H1 (cell line): ENCODE results near the gene RGS8. TPM values are rescaled to one million over a fixed set of nuclear protein-coding genes. Genes with fewer than 3 reads are reported as not detected.

Experiments used
- CTCF ChIA-PET: fragments of 300-600 bp; sonication (Branson Sonifier 250); formaldehyde crosslinking; loops from one replicate; lab custom pipeline; 2021; ENCODE audit not compliant: partially characterized antibody; lab: Charles Lee
- POLR2A ChIA-PET: fragments of 300-600 bp; sonication (Branson Sonifier 250); formaldehyde crosslinking; loops from one replicate; lab custom pipeline; 2021; ENCODE audit warnings: inconsistent platforms; ENCODE audit not compliant: partially characterized antibody; lab: Charles Lee
- DNase-seq, 2 experiments: peaks; one replicate each; pipeline versions ENCODE4 v3.0.0 to v3.0.0-alpha.2; 2010 to 2022; ENCODE audit warnings: low spot score in 2 of 2, low read depth in 1 of 2, mixed read lengths in 1 of 2
- FAIRE-seq: peaks from 2 replicates; lab custom pipeline; 2011; peaks lifted over from hg19 to GRCh38; lab: Jason Lieb, UNC
- H2AFZ ChIP-seq: 2 replicates; pipeline ENCODE4 v1.8.1; 2012; ENCODE audit warnings: low read length, inconsistent platforms
- H2AK5ac ChIP-seq: 2 replicates; pipeline ENCODE4 v1.6.1; 2013; ENCODE audit warnings: low read depth, low read length
- H2BK120ac ChIP-seq: replicated peaks from 2 replicates; pipeline ENCODE3; 2013; ENCODE audit warnings: low read depth, low read length, inconsistent platforms
- H2BK12ac ChIP-seq: 2 replicates; pipeline ENCODE4 v1.6.1; 2013; ENCODE audit warnings: low read depth, low read length
- H2BK15ac ChIP-seq: 2 replicates; pipeline ENCODE4 v1.6.1; 2013; ENCODE audit warnings: low read length
- H2BK20ac ChIP-seq: 2 replicates; pipeline ENCODE4 v1.6.1; 2013; ENCODE audit warnings: low read length
- H2BK5ac ChIP-seq: 2 replicates; pipeline ENCODE4 v1.6.1; 2013; ENCODE audit warnings: low read depth, low read length
- H3K14ac ChIP-seq: 2 replicates; pipeline ENCODE4 v1.6.1; 2013; ENCODE audit warnings: inconsistent platforms; ENCODE audit not compliant: insufficient read length
- H3K18ac ChIP-seq: 2 replicates; pipeline ENCODE4 v1.6.1; 2013; ENCODE audit warnings: low read length; ENCODE audit errors: extremely low read depth
- H3K23ac ChIP-seq: 2 replicates; pipeline ENCODE4 v1.6.1; 2013; ENCODE audit warnings: inconsistent platforms; ENCODE audit not compliant: insufficient read length
- H3K23me2 ChIP-seq: 2 replicates; pipeline ENCODE4 v1.6.1; 2013; ENCODE audit warnings: low read depth, low read length
- H3K27ac ChIP-seq: 2 replicates; pipeline ENCODE4 v1.6.1; 2011; ENCODE audit warnings: low read depth, low read length, inconsistent platforms
- H3K27me3 ChIP-seq, 4 experiments: replicated peaks in 1 of 4; 1 replicate in 1 of 4; 2 replicates in 3 of 4; pipeline versions ENCODE4 v1.6.1 to v1.8.1; 2011 to 2013; ENCODE audit warnings: low read length in 3 of 4, mild to moderate bottlenecking in 3 of 4, inconsistent platforms in 2 of 4, mixed read lengths in 2 of 4, moderate library complexity in 1 of 4; ENCODE audit not compliant: control insufficient read depth in 3 of 4, insufficient read depth in 3 of 4; ENCODE audit errors: extremely low read depth in 1 of 4
- H3K36me3 ChIP-seq, 4 experiments: 2 replicates each; pipeline versions ENCODE4 v1.6.1 to v1.8.1; 2011 to 2013; ENCODE audit warnings: mild to moderate bottlenecking in 4 of 4, low read length in 3 of 4, moderate library complexity in 2 of 4, control low read depth in 1 of 4, inconsistent platforms in 1 of 4; ENCODE audit not compliant: insufficient read depth in 4 of 4, control insufficient read depth in 2 of 4
- H3K4ac ChIP-seq: replicated peaks from 2 replicates; pipeline ENCODE3; 2013; ENCODE audit warnings: low read length, low read depth, mixed read lengths, inconsistent platforms; ENCODE audit not compliant: insufficient read length
- H3K4me1 ChIP-seq, 4 experiments: replicated peaks in 1 of 4; 1 replicate in 1 of 4; 2 replicates in 3 of 4; pipeline versions ENCODE4 v1.6.1 to v1.8.1; 2011 to 2013; ENCODE audit warnings: low read length in 3 of 4, inconsistent platforms in 2 of 4, mixed read lengths in 1 of 4; ENCODE audit not compliant: insufficient read depth in 4 of 4, control insufficient read depth in 3 of 4
- H3K4me2 ChIP-seq, 2 experiments: 2 replicates each; pipeline versions ENCODE4 v1.6.1 to v1.8.1; 2011 to 2013; ENCODE audit warnings: low read depth in 2 of 2, low read length in 2 of 2, control low read depth in 1 of 2, inconsistent platforms in 1 of 2, mild to moderate bottlenecking in 1 of 2; ENCODE audit not compliant: insufficient read depth in 1 of 2
- H3K4me3 ChIP-seq, 4 experiments: fragments of 200-600, 300-600 bp in 1 of 4; sonication (generic), shearing (Covaris generic), sonication (Bioruptor Twin) in 1 of 4; 2 replicates each; pipeline versions ENCODE4 v1.5.1 to v1.8.1; 2011 to 2016; ENCODE audit warnings: low read length in 4 of 4, low read depth in 3 of 4, control low read depth in 2 of 4, inconsistent platforms in 2 of 4, mild to moderate bottlenecking in 2 of 4, mixed read lengths in 1 of 4, moderate library complexity in 1 of 4; ENCODE audit not compliant: insufficient read depth in 2 of 4; ENCODE audit errors: extremely low read depth in 1 of 4
- H3K56ac ChIP-seq: replicated peaks from 2 replicates; pipeline ENCODE3; 2013; ENCODE audit warnings: low read depth, mild to moderate bottlenecking, mixed read lengths, low read length, inconsistent platforms; ENCODE audit not compliant: insufficient read length
- H3K79me1 ChIP-seq: 2 replicates; pipeline ENCODE4 v1.6.1; 2013; ENCODE audit warnings: low read depth, low read length, control low read depth
- H3K79me2 ChIP-seq, 2 experiments: 2 replicates each; pipeline versions ENCODE4 v1.6.1 to v1.8.1; 2012 to 2013; ENCODE audit warnings: low read length in 2 of 2, mild to moderate bottlenecking in 2 of 2, inconsistent platforms in 1 of 2; ENCODE audit not compliant: insufficient read depth in 2 of 2, control insufficient read depth in 1 of 2
- H3K9ac ChIP-seq, 4 experiments: replicated peaks in 1 of 4; 1 replicate in 1 of 4; 2 replicates in 3 of 4; pipeline versions ENCODE4 v1.6.1 to v1.8.1; 2011 to 2013; ENCODE audit warnings: low read depth in 3 of 4, low read length in 3 of 4, control low read depth in 2 of 4, mild to moderate bottlenecking in 2 of 4, moderate library complexity in 2 of 4, inconsistent platforms in 1 of 4; ENCODE audit errors: extremely low read depth in 1 of 4
- H3K9me3 ChIP-seq, 2 experiments: 2 replicates each; pipeline versions ENCODE4 v1.6.1 to v1.8.1; 2012 to 2013; ENCODE audit warnings: mild to moderate bottlenecking in 2 of 2, moderate library complexity in 2 of 2, control low read depth in 1 of 2, inconsistent platforms in 1 of 2, low read depth in 1 of 2, low read length in 1 of 2, mixed read lengths in 1 of 2; ENCODE audit not compliant: insufficient read depth in 2 of 2
- H4K20me1 ChIP-seq, 2 experiments: replicated peaks in 1 of 2; 2 replicates each; pipeline versions ENCODE3 to v1.8.1; 2011 to 2013; ENCODE audit warnings: inconsistent platforms in 2 of 2, low read length in 2 of 2, mild to moderate bottlenecking in 1 of 2; ENCODE audit not compliant: insufficient read depth in 2 of 2, control insufficient read depth in 1 of 2
- H4K5ac ChIP-seq: 2 replicates; pipeline ENCODE4 v1.6.1; 2013; ENCODE audit warnings: low read length, low read depth, mixed read lengths, inconsistent platforms; ENCODE audit not compliant: insufficient read length
- H4K8ac ChIP-seq: 2 replicates; pipeline ENCODE4 v1.8.0; 2013; ENCODE audit warnings: mild to moderate bottlenecking, moderate library complexity, low read length, inconsistent platforms; ENCODE audit not compliant: insufficient read depth; ENCODE audit errors: extremely low read depth
- H4K91ac ChIP-seq: replicated peaks from 2 replicates; pipeline ENCODE3; 2013; ENCODE audit warnings: low read length, mixed read lengths, inconsistent platforms; ENCODE audit not compliant: insufficient read length
- ASH2L ChIP-seq: fragments of 200-600, 300-600 bp; sonication (generic); IDR thresholded peaks from one replicate; pipeline ENCODE4 v1.7.1; 2017; ENCODE audit warnings: low read length
- CBX8 ChIP-seq: fragments of 300-800, 300-1000 bp; sonication (generic); IDR thresholded peaks from 2 replicates; pipeline ENCODE4 v1.7.1; 2016; ENCODE audit warnings: low read depth, low read length, borderline replicate concordance
- CHD1 ChIP-seq: IDR thresholded peaks from 2 replicates; pipeline ENCODE4 v1.6.1; 2012; ENCODE audit warnings: low read depth, low read length, improper control_type of control experiment
- CREB1 ChIP-seq: IDR thresholded peaks from 2 replicates; pipeline ENCODE4 v1.6.1; 2012; ENCODE audit warnings: inconsistent platforms
- CTCF ChIP-seq, 3 experiments: IDR thresholded peaks; 1 replicate in 2 of 3; 2 replicates in 1 of 3; pipeline versions ENCODE4 v1.5.1 to v1.6.1; 2011; ENCODE audit warnings: low read length in 3 of 3, mild to moderate bottlenecking in 3 of 3, inconsistent platforms in 2 of 3, low read depth in 1 of 3, moderate library complexity in 1 of 3; ENCODE audit not compliant: insufficient read depth in 1 of 3; ENCODE audit errors: control extremely low read depth in 1 of 3
- FOSL1 ChIP-seq: IDR thresholded peaks from 2 replicates; pipeline ENCODE4 v1.6.1; 2011; ENCODE audit warnings: mild to moderate bottlenecking, low read depth, low read length, moderate library complexity; ENCODE audit not compliant: insufficient read depth
- HDAC6 ChIP-seq: IDR thresholded peaks from one replicate; pipeline ENCODE4 v1.7.1; 2012; ENCODE audit warnings: low read depth, mild to moderate bottlenecking, inconsistent platforms, low read length, moderate library complexity
- RBBP5 ChIP-seq: IDR thresholded peaks from 2 replicates; pipeline ENCODE4 v1.7.1; 2012; ENCODE audit warnings: low read depth, mild to moderate bottlenecking, inconsistent platforms, low read length, moderate library complexity, borderline replicate concordance
- SP2 ChIP-seq: IDR thresholded peaks from 2 replicates; pipeline ENCODE4 v1.6.1; 2012; ENCODE audit warnings: mild to moderate bottlenecking, low read length, inconsistent platforms
- WGBS, 2 experiments: shearing (Covaris generic) in 1 of 2; methylation state at CpG; one replicate each; pipeline versions ENCODE4 v1.1.6 to v1.1.7; 2013 to 2015; ENCODE audit warnings: low lambda C conversion rate in 2 of 2, mixed read lengths in 2 of 2, inconsistent platforms in 1 of 2, low coverage in 1 of 2, missing lambda C conversion rate in 1 of 2; ENCODE audit not compliant: insufficient replicate concordance in 2 of 2, insufficient coverage in 1 of 2, insufficient read length in 1 of 2; ENCODE audit errors: extremely low coverage in 1 of 2, missing lambda C conversion rate in 1 of 2; 5-methylcytosine and 5-hydroxymethylcytosine counted together
- polyA plus RNA-seq, 7 experiments: library from polyadenylated mRNA; depleted of rRNA in 3 of 7; stranded (reverse) in 5 of 7; unstranded in 2 of 7; fragments of >200 nt in 5 of 7; fragments of 200-250 nt in 2 of 7; gene quantifications; 1 replicate in 5 of 7; 2 replicates in 1 of 7; 4 replicates in 1 of 7; pipeline versions ENCODE4 v1.2.1 to v1.2.3, GENCODE V29; 2011 to 2013; ENCODE audit warnings: missing spikeins in 2 of 7, mixed read lengths in 2 of 7
- total RNA-seq: library from RNA; stranded (reverse); fragmentation: NEBNext Ultra II Directional; extraction: Animal tissue kit (Norgen Biotek cat#: 25700); gene quantifications from 2 replicates; pipeline ENCODE4 v1.2.1, GENCODE V29; 2021

RGS8 gene
- total and polyA plus RNA-seq, 2 of the 8 experiments (the other 6 are each of a cell fraction or from before 2014, with no cell fraction given): 0.13 to 0.23 TPM

- Histone ChIP-seq H2AK5ac (no peak overlapping the region), H3K9me3 (no peaks in the 10 kb centered on the region), H3K4ac (no peak overlapping the region), H2BK15ac (no peak overlapping the region), H3K56ac (no peak overlapping the region), H4K8ac (no peak overlapping the region), H4K20me1 (no peaks in the 10 kb centered on the region), H4K91ac (no peak overlapping the region), H3K4me3 (no peak overlapping the region), H3K14ac (no peak overlapping the region), H3K27ac (no peak overlapping the region), H3K23me2 (no peaks in the 10 kb centered on the region), H4K5ac (no peak overlapping the region), H3K79me2 (no peaks in the 10 kb centered on the region), H3K18ac (no peak overlapping the region), H2BK12ac (no peak overlapping the region), H3K4me1 (peaks cover 1 to 9% (median 6%) of the 10 kb centered on the region in 4 experiments; a peak in 4 of 7 replicates), H2AFZ (no peak overlapping the region), H3K36me3 (no peaks in the 10 kb centered on the region), H3K4me2 (no peak overlapping the region), H2BK20ac (no peak overlapping the region), H2BK120ac (no peak overlapping the region), H2BK5ac (no peak overlapping the region), H3K79me1 (no peaks in the 10 kb centered on the region), H3K23ac (no peak overlapping the region), H3K9ac (no peak overlapping the region), H3K27me3 (no peaks in the 10 kb centered on the region; a peak in 1 of 7 replicates)
- WGBS, 2 experiments: 86% methylated on average over 5 of the region's 5 CpGs; no CpG with 5 or more reads in 1 of the 2 experiments
- ChIA-PET CTCF (interaction anchor here (0.9 to 1.8 kb wide), 6 partner anchors 9 to 147 kb away, joined by 3 to 8 read pairs (median 4); no protein-coding TSS in a partner anchor), POLR2A (interaction anchor here (15.8 kb wide), 1 partner anchor 23 kb away, joined by 107 read pairs; no protein-coding TSS in a partner anchor)
- DNase-seq: no peak
- FAIRE-seq: no peak
- TF ChIP-seq FOSL1: no peak
- no peak for TF ChIP-seq CBX8
- no peak for TF ChIP-seq CTCF (IDR thresholded peaks at IDR 0.05; ENCODE audit: control extremely low read depth in 1 of 3, insufficient read depth in 1 of 3, low read depth in 1 of 3, low read length in 3 of 3)
- TF ChIP-seq CREB1: no peak
- TF ChIP-seq CHD1: no peak
- no peak for TF ChIP-seq HDAC6
- no peak for TF ChIP-seq SP2
- TF ChIP-seq RBBP5: no peak
- TF ChIP-seq ASH2L: no peak
Measured at GRCh38 chr1:182637769-182638168, 46.6 kb downstream of the RGS8 start.
